Stimulated activated CD8-positive, alpha-beta memory T cell treated with anti-CD3 and anti-CD28 coated beads, Interleukin-15, amount 100 ng/mL, for 4 hours (primary cell): ENCODE results near the gene SYDE2.

Experiments
- DNase-seq, 2 donors: peaks; one replicate each; pipeline ENCODE4 v3.0.0-alpha.2; 2020; ENCODE audit warnings: low read depth in 2 of 2

The SYDE2 gene

GRCh38 chr1:85128316-85128715 is 72.5 kb downstream of the SYDE2 start:
- DNase-seq, result no peak

GRCh38 chr1:85125891-85126290 is 74.9 kb downstream of the SYDE2 start:
- DNase-seq, result no peak

GRCh38 chr1:85124091-85124490 is 76.7 kb downstream of the SYDE2 start:
- no peak for DNase-seq

GRCh38 chr1:85122169-85122568 is 78.6 kb downstream of the SYDE2 start:
- no peak for DNase-seq

GRCh38 chr1:85121744-85122143 is 79.1 kb downstream of the SYDE2 start:
- DNase-seq, result no peak

GRCh38 chr1:85118751-85119150 is 82.1 kb downstream of the SYDE2 start:
- no peak for DNase-seq

GRCh38 chr1:85116856-85117255 is 84.0 kb downstream of the SYDE2 start:
- no peak for DNase-seq

GRCh38 chr1:85115933-85116332 is 84.9 kb downstream of the SYDE2 start:
- no peak for DNase-seq

- DNase-seq, result no peak
Measured at GRCh38 chr1:85111695-85112094, 89.1 kb downstream of the SYDE2 start.

GRCh38 chr1:85109475-85109874 is 91.3 kb downstream of the SYDE2 start:
- no peak for DNase-seq
